GM19468 (cell line): ENCODE data around the gene ITGB5.

ENCODE experiments used
- ATAC-seq: cut with Tn5 transposase; IDR thresholded peaks from one replicate; pipeline ENCODE4 v1.9.1; 2021; ENCODE audit warnings: mild to moderate bottlenecking, moderate library complexity, moderate number of reproducible peaks; ENCODE audit not compliant: unreplicated experiment; ENCODE audit errors: extremely low read depth

ITGB5 gene

GRCh38 chr3:124818398-124819091 is 68.6 kb downstream of the ITGB5 start:
- no peak for ATAC-seq

- ATAC-seq = no peak
These were observed 70.1 kb downstream of the ITGB5 start for GRCh38 chr3:124817079-124817478.

- ATAC-seq = no peak
These were observed 71.0 kb downstream of the ITGB5 start for GRCh38 chr3:124816206-124816605.

- no peak for ATAC-seq
These were observed 71.4 kb downstream of the ITGB5 start for GRCh38 chr3:124815781-124816180.

GRCh38 chr3:124814620-124815421 is 72.3 kb downstream of the ITGB5 start:
- ATAC-seq = no peak

- no peak for ATAC-seq
These were observed 73.6 kb downstream of the ITGB5 start for GRCh38 chr3:124813541-124813940.

- ATAC-seq = no peak
These were observed 74.6 kb downstream of the ITGB5 start for GRCh38 chr3:124812291-124813265.

GRCh38 chr3:124811436-124811835 is 75.7 kb downstream of the ITGB5 start:
- no peak for ATAC-seq

GRCh38 chr3:124810970-124811369 is 76.2 kb downstream of the ITGB5 start:
- no peak for ATAC-seq

GRCh38 chr3:124809039-124809438 is 78.1 kb downstream of the ITGB5 start:
- ATAC-seq = no peak

- ATAC-seq = no peak
These were observed 81.5 kb downstream of the ITGB5 start for GRCh38 chr3:124805671-124806070.

- no peak for ATAC-seq
These were observed 82.3 kb downstream of the ITGB5 start for GRCh38 chr3:124804875-124805274.

GRCh38 chr3:124802702-124803101 is 84.5 kb downstream of the ITGB5 start:
- ATAC-seq = no peak

GRCh38 chr3:124802061-124802698 is 85.0 kb downstream of the ITGB5 start:
- ATAC-seq = no peak

- ATAC-seq = no peak
These were observed 86.5 kb downstream of the ITGB5 start for GRCh38 chr3:124800511-124801258.

GRCh38 chr3:124800076-124800475 is 87.1 kb downstream of the ITGB5 start:
- no peak for ATAC-seq

GRCh38 chr3:124799676-124800075 is 87.5 kb downstream of the ITGB5 start:
- no peak for ATAC-seq

- no peak for ATAC-seq
These were observed 89.7 kb downstream of the ITGB5 start for GRCh38 chr3:124797426-124797945.

- no peak for ATAC-seq
These were observed 90.7 kb downstream of the ITGB5 start for GRCh38 chr3:124796477-124796876.
